ENCODE measurements around the gene SETBP1. TPM values are rescaled to one million over a fixed set of nuclear protein-coding genes. Genes with fewer than 3 reads are reported as not detected.

SETBP1 gene
- total RNA-seq, 1 donor from 2014 or later, result 72.8 TPM

GRCh38 chr18:44835703-44836102, 155.0 kb downstream of the SETBP1 start:
- H3K4me1 Mint-ChIP-seq, result peaks cover 69% of the 10 kb centered on the region
- peaks cover 3% of the 10 kb centered on the region for H3K36me3 Mint-ChIP-seq (ENCODE audit: low read depth)
- ChIA-PET POLR2A (interaction anchor here (0.7 kb wide), 1 partner anchor 78 kb away, joined by 3 read pairs; no protein-coding TSS in a partner anchor), CTCF (no interaction called here)
- TF ChIP-seq, protein P1, sequence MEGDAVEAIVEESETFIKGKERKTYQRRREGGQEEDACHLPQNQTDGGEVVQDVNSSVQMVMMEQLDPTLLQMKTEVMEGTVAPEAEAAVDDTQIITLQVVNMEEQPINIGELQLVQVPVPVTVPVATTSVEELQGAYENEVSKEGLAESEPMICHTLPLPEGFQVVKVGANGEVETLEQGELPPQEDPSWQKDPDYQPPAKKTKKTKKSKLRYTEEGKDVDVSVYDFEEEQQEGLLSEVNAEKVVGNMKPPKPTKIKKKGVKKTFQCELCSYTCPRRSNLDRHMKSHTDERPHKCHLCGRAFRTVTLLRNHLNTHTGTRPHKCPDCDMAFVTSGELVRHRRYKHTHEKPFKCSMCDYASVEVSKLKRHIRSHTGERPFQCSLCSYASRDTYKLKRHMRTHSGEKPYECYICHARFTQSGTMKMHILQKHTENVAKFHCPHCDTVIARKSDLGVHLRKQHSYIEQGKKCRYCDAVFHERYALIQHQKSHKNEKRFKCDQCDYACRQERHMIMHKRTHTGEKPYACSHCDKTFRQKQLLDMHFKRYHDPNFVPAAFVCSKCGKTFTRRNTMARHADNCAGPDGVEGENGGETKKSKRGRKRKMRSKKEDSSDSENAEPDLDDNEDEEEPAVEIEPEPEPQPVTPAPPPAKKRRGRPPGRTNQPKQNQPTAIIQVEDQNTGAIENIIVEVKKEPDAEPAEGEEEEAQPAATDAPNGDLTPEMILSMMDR (IDR thresholded peaks at IDR 0.05), result no peak
- H3K27ac Mint-ChIP-seq, result peak overlapping the region; percentile 22
- no peak for ATAC-seq (ENCODE audit: low read depth)
- DNase-seq, result no peak
- H3K4me3 Mint-ChIP-seq, result no peak overlapping the region
- intact Hi-C loops (cut with micrococcal nuclease), result loop anchor here (5.0 to 10.0 kb wide), 2 partner anchors 267 to 331 kb away; no protein-coding TSS in a partner anchor
- H3K27me3 Mint-ChIP-seq, result no peaks in the 10 kb centered on the region
- H3K9me3 Mint-ChIP-seq, result no peaks in the 10 kb centered on the region

DNA sequence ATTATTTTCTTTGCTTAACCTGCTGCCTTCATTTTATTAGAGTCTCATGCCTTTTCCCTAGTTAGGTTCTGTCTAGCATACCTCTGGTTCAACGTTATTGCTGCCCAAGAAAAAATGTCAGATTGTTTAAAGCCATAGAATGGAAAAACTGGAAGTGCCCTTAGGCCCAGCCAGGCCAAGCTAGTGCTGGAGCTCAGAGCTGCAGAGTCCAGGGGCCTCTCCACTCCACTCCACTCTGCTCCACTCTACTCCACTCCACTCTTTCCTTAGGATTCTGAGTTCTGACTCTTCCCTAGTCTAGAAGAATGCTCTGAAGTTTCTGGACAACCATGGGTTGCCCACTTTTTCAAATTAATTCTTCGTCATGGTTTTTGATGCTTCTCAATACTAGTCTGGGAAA, 155.6 kb downstream of the SETBP1 start:
- TF ChIP-seq, protein P1 (IDR thresholded peaks at IDR 0.05), result no peak
- DNase-seq, result no peak
- intact Hi-C loops (cut with micrococcal nuclease), result loop anchor here (5.0 to 10.0 kb wide), 2 partner anchors 266 to 331 kb away; no protein-coding TSS in a partner anchor
- ChIA-PET CTCF (no interaction called here), POLR2A (no interaction called here)
- H3K36me3 Mint-ChIP-seq (ENCODE audit: low read depth), result peaks cover 3% of the 10 kb centered on the region
- H3K9me3 Mint-ChIP-seq, result no peaks in the 10 kb centered on the region
- H3K4me3 Mint-ChIP-seq, result no peak overlapping the region
- peak overlapping the region; percentile 32 for H3K27ac Mint-ChIP-seq
- peaks cover 68% of the 10 kb centered on the region for H3K4me1 Mint-ChIP-seq
- H3K27me3 Mint-ChIP-seq, result no peaks in the 10 kb centered on the region
- no peak for ATAC-seq (ENCODE audit: low read depth)

GRCh38 chr18:44837482-44838180, 156.9 kb downstream of the SETBP1 start:
- peaks cover 3% of the 10 kb centered on the region for H3K36me3 Mint-ChIP-seq (ENCODE audit: low read depth)
- POLR2A ChIA-PET, result interaction anchor here (1.4 to 2.2 kb wide), 4 partner anchors 11 to 158 kb away, joined by 4 to 24 read pairs (median 8); partner anchors contain the start of gene SETBP1

GRCh38 chr18:44838971-44839666, 158.4 kb downstream of the SETBP1 start:
- Mint-ChIP-seq H3K27me3 (no peaks in the 10 kb centered on the region), H3K4me3 (peak overlapping the region; percentile 61)
- CTCF ChIA-PET, result interaction anchor here (1.3 kb wide), 1 partner anchor 161 kb away, joined by 3 read pairs; no protein-coding TSS in a partner anchor

More at GRCh38 chr18:44837482-44838180, 156.9 kb downstream of the SETBP1 start:
- Mint-ChIP-seq H3K27ac (peak overlapping the region; percentile 16), H3K4me3 (no peak overlapping the region), H3K27me3 (no peaks in the 10 kb centered on the region), H3K4me1 (peaks cover 81% of the 10 kb centered on the region), H3K9me3 (no peaks in the 10 kb centered on the region)
- CTCF ChIA-PET, result interaction anchor here (1.0 kb wide), 1 partner anchor 78 kb away, joined by 3 read pairs; no protein-coding TSS in a partner anchor
- DNase-seq (no peak), ATAC-seq (ENCODE audit: low read depth) (no peak)
- intact Hi-C loops (cut with micrococcal nuclease), result loop anchor here (1.0 to 10.0 kb wide), 3 partner anchors 7 to 333 kb away; no protein-coding TSS in a partner anchor
- TF ChIP-seq, protein P1 (IDR thresholded peaks at IDR 0.05), result no peak

More at GRCh38 chr18:44838971-44839666, 158.4 kb downstream of the SETBP1 start:
- Mint-ChIP-seq H3K36me3 (ENCODE audit: low read depth) (peaks cover 3% of the 10 kb centered on the region), H3K9me3 (no peaks in the 10 kb centered on the region), H3K27ac (peak overlapping the region; percentile 81), H3K4me1 (peaks cover 81% of the 10 kb centered on the region)
- intact Hi-C loops (cut with micrococcal nuclease), result loop anchor here (1.0 to 10.0 kb wide), 6 partner anchors 9 to 334 kb away; partner anchors contain the start of gene SETBP1
- peak; percentile 58 for DNase-seq
- peak; percentile 83 for ATAC-seq (ENCODE audit: low read depth)
- POLR2A ChIA-PET, result interaction anchor here (0.5 to 2.2 kb wide), 10 partner anchors 9 to 358 kb away, joined by 3 to 24 read pairs (median 4); partner anchors contain the start of gene SETBP1
- TF ChIP-seq, protein P1 (IDR thresholded peaks at IDR 0.05), result no peak
